ENCODE results near the gene LARP1B.
"Not testable (repeated sequence)": the region's sequence is repeated elsewhere in the genome, so short reads cannot be mapped to it uniquely, and the experiment has no call there.

The LARP1B gene

GRCh38 chr4:128060699-128061565, at the start of gene LARP1B:
Gene LARP1B (plus strand): TSS chr4:128061312. CDS start chr4:128074952, 13,640 bp downstream.
- DNase-seq, result peak; percentile 61

- no peak for DNase-seq
Measured at GRCh38 chr4:128025319-128025718, 35.8 kb upstream of the LARP1B start.

- no peak for DNase-seq
Measured at GRCh38 chr4:128029907-128030306, 31.2 kb upstream of the LARP1B start.

GRCh38 chr4:128031756-128032384, 29.2 kb upstream of the LARP1B start:
- DNase-seq, result no peak

- no peak for DNase-seq
Measured at GRCh38 chr4:128039568-128039967, 21.5 kb upstream of the LARP1B start.

- DNase-seq, result not testable (repeated sequence)
Measured at GRCh38 chr4:128047019-128047418, 14.1 kb upstream of the LARP1B start.

GRCh38 chr4:128047514-128047913, 13.6 kb upstream of the LARP1B start:
- DNase-seq, result not testable (repeated sequence)

- DNase-seq, result not testable (repeated sequence)
Measured at GRCh38 chr4:128051229-128051628, 9.9 kb upstream of the LARP1B start.

GRCh38 chr4:128054907-128055306, 6.2 kb upstream of the LARP1B start:
- not testable (repeated sequence) for DNase-seq

- DNase-seq, result not testable (repeated sequence)
Measured at GRCh38 chr4:128055441-128056206, 5.5 kb upstream of the LARP1B start.

- no peak for DNase-seq
Measured at GRCh38 chr4:128056396-128056795, 4.7 kb upstream of the LARP1B start.

GRCh38 chr4:128060121-128060698, 902 bp upstream of the LARP1B start:
- no peak for DNase-seq

- no peak for DNase-seq
Measured at GRCh38 chr4:128061566-128062536, 739 bp downstream of the LARP1B start.

- not testable (repeated sequence) for DNase-seq
Measured at GRCh38 chr4:128066453-128066820, 5.3 kb downstream of the LARP1B start.

GRCh38 chr4:128068918-128069317, 7.8 kb downstream of the LARP1B start:
- DNase-seq, result no peak

- no peak for DNase-seq
Measured at GRCh38 chr4:128076464-128076863, 15.4 kb downstream of the LARP1B start.

- DNase-seq, result not testable (repeated sequence)
Measured at GRCh38 chr4:128095293-128095692, 34.2 kb downstream of the LARP1B start.

- no peak for DNase-seq
Measured at GRCh38 chr4:128107766-128108165, 46.7 kb downstream of the LARP1B start.

- DNase-seq, result no peak
Measured at GRCh38 chr4:128123036-128123435, 61.9 kb downstream of the LARP1B start.

GRCh38 chr4:128130621-128131020, 69.5 kb downstream of the LARP1B start:
- no peak for DNase-seq

GRCh38 chr4:128134925-128135324, 73.8 kb downstream of the LARP1B start:
- no peak for DNase-seq

- DNase-seq, result no peak
Measured at GRCh38 chr4:128135391-128135790, 74.3 kb downstream of the LARP1B start.
